Measurements from ENCODE around the gene FHDC1.

The FHDC1 gene

GRCh38 chr4:152936446-152937335 is 568 bp downstream of the FHDC1 start:
- DNase-seq: no peak

DNA sequence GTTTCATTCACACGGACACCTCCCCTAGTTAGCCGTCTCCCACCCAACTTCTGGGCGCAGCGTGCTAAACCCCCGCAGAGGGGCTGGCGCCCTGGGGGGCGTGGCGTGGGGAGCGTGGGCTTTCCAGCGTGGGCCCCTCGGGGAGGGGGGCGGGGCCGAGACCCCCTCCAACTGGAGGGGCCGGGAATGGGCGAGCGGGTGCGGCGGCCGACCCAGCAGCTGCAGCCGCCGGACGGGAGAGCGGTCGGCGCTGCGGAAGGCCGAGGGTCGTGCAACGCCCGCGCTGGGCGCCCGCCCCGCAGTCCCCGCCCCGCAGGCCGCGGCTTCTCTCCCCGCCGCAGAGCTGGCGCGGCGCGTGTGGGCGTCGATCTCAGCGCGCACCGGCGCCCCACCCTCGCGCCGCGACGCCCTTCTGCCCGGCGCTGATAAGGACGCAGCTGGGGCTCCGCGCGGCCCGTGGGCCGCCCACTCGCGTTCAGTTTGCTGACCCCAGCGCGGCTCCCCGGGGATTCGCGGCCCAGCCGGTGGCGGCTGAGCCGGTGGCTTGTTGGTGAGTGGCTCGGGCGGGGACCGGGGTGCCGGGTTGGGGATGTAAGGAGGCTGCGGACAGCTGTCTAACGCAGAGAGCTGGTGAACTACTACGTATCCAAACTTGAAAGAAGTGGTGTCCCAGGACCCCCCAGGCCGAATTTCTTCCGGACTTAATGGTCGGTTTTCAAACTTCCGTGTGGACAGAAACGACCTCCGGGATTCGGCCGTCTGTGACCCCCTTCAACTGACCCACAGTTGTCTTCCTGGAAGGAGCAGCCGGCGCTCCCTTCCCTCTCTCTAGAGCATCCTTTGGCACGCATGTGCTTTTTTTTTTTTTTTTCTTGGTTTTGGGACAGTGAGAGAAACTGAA is 1.5 kb downstream of the FHDC1 start:
- no peak for DNase-seq

DNA sequence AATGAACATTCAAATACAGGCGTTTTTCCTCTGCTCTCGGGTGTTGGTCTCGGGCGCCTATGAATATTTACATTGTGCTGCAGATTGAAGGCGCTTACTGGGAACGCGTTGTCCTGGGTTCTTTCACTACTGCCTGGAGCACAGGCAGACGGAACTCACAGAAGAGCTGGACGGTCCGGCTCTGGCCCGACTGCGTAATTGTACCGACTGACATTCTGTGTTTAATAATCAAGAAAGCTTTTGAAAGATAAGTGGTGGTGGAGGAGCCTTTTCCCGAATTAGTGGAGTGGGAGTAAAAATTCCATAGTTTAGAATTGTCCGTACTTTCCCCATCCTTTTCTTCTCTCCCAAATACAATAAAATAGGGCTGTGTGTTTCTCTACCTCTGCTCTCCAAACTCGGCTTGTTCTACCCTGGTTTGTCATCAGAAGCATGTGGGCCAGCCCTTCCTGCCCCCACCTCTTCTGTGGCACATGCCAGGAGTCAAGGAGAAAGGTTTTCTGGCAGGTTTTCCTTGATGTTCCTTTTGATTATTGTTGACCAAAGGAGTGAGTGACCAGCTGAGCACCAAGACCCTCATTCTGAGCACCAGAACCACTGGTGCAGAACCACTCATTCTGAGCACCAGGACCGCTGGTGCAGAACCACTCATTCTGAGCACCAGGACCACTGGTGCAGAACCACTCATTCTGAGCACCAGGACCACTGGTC is 2.3 kb downstream of the FHDC1 start:
- DNase-seq: no peak

GRCh38 chr4:152939621-152940020 is 3.5 kb downstream of the FHDC1 start:
- no peak for DNase-seq

GRCh38 chr4:152940461-152940860 is 4.3 kb downstream of the FHDC1 start:
- DNase-seq: no peak

GRCh38 chr4:152941411-152941810 is 5.3 kb downstream of the FHDC1 start:
- no peak for DNase-seq

GRCh38 chr4:152942346-152942745 is 6.2 kb downstream of the FHDC1 start:
- no peak for DNase-seq

DNA sequence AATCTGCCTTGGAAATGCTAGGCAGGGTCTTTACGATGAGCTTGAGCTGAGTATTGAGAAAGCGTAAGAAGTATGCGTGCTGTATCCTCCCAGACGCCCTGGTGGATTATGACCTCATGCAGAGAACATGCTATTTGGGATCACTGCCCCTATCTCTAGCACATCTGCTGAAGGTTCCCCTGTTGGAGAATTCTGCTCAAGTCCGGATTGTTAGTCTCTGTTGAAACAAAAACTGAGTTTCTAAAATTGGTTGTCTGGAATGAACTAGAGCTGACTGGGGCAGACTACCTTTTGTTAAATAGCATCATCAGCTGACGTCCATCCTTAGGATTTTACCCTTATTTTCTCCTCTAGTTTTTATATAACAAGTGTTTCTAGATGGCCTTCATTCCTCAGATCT is 7.5 kb downstream of the FHDC1 start:
- no peak for DNase-seq

DNA sequence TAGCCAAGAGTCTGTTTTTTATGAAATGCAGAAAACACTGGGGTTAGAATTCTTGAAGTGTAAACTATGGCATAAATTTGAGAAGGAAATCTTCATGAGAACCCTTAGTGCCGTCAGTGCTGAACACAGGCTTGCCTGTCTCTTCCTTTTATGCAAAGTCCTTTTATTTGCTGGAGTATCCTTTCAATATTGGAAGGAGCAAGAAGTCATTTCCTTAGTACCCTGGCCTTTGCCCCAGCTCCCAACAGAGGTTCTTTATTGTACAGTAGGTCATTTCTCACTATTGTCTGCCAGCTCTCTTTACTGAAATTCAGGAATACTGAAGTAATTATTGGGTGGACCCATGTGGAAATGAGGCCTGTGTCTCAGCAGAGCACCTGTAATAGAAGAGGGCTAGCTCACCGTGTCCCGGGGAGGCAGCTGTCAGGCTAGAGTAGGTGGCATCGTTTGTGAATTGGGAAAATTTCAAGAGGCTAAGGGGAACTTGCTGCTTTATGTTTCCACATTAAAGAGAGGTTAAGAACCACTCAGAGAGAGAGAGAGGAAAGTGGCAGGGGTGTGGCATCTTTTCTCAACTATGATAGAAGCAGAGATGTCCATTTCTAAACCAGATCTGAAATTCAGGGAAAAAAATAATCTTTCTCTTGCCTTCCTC is 8.7 kb downstream of the FHDC1 start:
- DNase-seq: no peak

DNA sequence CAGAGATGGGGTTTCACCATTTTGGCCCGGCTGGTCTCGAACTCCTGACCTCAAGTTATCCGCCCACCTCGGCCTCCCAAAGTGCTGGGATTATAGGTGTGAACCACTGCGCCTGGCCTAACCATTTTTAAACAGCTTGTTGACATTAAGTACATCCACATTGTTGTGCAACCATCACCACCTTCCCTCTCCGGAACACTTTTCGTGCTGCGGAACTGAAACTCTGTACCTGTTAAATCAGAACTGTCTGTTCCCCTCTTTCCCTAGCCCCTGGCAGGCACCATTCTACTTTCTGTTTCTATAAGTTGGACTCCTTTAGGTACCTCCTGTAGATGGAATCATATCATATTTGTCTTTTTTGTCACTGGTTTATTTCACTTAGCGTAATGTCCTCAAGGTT is 9.5 kb downstream of the FHDC1 start:
- no peak for DNase-seq

GRCh38 chr4:152946446-152946845 is 10.3 kb downstream of the FHDC1 start:
- no peak for DNase-seq

- DNase-seq: no peak
These were observed 11.2 kb downstream of the FHDC1 start for GRCh38 chr4:152947311-152947710.

- DNase-seq: no peak
These were observed 13.8 kb downstream of the FHDC1 start for GRCh38 chr4:152949930-152950329.

DNA sequence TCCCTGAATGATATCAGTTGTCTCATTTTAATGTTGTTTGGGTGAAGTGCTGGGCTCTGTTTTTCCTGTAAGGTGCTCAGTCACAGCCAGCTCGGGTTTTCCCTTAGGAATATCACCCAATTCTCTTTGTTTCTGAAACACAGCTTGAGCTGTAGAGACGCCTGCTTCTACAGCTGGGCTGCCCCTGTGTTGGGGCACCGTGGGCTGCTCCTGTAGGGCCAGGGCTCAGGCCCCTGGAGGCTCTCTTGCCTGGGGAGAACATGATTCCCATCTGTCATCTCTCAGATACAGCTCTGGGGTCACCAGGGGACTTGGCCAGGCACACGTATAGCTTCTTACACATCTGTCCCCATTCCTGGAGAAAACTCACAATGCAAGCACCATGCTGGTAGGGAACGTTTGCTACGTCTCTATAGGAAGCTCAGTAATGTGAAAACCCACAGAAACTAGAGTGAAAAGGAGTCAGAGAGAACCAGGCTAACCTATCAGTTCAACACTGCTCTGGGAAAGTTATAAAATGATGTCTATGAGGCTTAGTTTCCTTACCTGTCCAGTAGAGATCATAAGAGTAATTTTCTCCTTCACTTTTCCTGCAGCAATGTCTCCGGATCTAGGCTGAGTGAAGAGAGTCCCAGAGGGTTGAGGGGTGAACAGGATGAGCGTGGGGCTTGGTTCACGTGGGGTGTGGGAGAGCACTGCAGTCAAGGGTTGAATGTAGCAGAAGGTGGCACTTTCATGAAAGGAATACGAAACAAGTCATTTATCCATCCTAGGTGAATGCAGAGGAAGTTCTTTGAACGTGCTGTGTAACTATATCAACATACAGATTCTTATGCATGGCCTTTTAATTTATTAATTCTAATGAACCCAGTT is 14.5 kb downstream of the FHDC1 start:
- no peak for DNase-seq

DNA sequence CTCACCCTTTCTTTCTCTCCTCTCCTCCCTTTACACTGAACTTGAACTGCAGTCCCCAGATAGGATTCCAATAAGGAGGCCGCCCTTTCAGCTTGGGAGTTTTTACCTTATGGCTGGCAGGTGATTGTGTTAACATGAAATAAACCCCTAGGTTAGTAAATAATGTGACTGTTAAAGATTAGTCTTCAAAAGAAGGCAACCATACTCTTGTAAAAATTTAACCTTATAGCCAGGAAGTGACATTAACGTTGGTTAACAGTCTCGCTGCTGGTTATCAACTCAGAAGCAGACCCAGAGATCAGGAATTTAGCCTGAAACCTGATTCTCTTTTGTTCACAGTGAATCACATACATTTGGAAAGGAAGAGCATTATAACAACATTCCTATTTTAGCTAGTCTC is 15.2 kb downstream of the FHDC1 start:
- DNase-seq: no peak

GRCh38 chr4:152953514-152953913 is 17.4 kb downstream of the FHDC1 start:
- DNase-seq: no peak

GRCh38 chr4:152954741-152955140 is 18.6 kb downstream of the FHDC1 start:
- no peak for DNase-seq

DNA sequence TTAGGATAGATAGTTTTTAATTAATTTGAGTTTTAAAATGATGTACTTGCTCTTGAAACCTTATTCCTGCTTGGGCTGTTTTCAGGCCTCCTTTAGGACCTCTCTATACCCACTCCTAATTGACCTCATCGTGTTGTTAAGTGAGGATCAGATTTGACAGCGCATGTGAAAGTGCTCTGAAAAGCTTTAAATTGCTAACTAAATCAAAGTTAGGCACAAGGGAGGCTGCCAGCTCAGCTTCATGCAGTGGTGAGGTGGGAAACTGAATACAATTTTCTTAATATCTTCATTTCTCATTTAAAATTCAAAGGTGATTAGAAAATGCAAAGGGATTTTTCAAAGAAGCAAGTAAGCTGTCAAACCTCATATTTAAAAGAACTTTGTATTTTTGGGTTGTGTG is 20.0 kb downstream of the FHDC1 start:
- no peak for DNase-seq

- DNase-seq: no peak
These were observed 20.7 kb downstream of the FHDC1 start for GRCh38 chr4:152956650-152957436.

DNA sequence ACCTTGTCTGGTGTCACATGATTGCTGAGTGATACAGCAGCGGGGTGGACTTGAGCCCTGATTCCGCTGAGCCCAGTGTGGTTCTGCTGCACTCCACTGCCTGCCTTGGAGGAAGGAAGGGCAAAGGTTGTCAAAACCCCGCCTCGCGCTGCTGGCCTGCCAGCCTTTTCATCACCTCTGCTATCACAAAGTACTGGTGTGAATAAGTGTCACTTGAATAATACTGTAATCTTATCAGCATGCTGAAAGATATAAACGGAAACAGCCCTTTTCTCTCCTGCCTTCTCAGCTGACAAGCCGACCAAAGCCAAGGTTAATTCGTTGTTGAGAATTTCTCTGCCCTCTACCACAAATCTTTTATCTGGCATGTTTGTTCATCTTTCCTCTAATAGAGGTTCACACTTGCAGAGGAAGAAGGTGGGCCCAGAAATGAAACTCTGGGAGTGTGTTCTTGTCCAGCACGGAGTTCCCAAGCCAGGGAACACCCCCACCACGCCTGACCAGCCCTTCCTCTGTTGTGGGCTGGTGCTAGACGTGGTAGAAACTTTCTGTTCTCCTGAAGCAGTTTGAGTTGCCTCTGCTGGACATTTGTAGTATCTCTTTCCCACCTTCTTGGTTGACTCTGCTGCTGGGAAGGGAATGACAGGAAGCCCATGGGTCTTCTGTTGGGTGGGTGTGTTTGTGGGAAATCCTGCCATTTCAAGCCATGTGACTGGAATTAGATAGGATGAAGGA is 21.5 kb downstream of the FHDC1 start:
- DNase-seq: no peak
